GM23338 (cell line): ENCODE measurements around the gene MAIP1. TPM values are rescaled to one million over a fixed set of nuclear protein-coding genes. Genes with fewer than 3 reads are reported as not detected.

Experiments used
- ATAC-seq: fragments of 200-7000 bp; cut with Tn5 transposase; 3 replicates; pipeline ENCODE4 v1.9.1; 2020
- DNase-seq: peaks from one replicate; pipeline ENCODE4 v3.0.0-alpha.2; 2015; ENCODE audit warnings: low spot score
- H2AFZ ChIP-seq: fragments of 200-600 bp; sonication (generic); 2 replicates; pipeline ENCODE4 v1.8.0; 2016; ENCODE audit warnings: antibody characterized with exemption, mild to moderate bottlenecking, moderate library complexity
- H3F3A ChIP-seq: fragments of 200-600 bp; sonication (generic); replicated peaks from 2 replicates; pipeline ENCODE4 v1.8.0; 2017; ENCODE audit warnings: antibody characterized with exemption, mixed run types, low read depth
- H3K27ac ChIP-seq: fragments of 200-600 bp; sonication (generic); 2 replicates; pipeline ENCODE4 v1.6.1; 2016; ENCODE audit warnings: low read depth
- H3K27me3 ChIP-seq: fragments of 200-600 bp; sonication (generic); 2 replicates; pipeline ENCODE4 v1.8.0; 2016; ENCODE audit warnings: mild to moderate bottlenecking, mixed run types, moderate library complexity; ENCODE audit not compliant: insufficient read depth
- H3K36me3 ChIP-seq: fragments of 200-600 bp; sonication (generic); 2 replicates; pipeline ENCODE4 v1.8.0; 2016; ENCODE audit warnings: mild to moderate bottlenecking; ENCODE audit not compliant: insufficient read depth
- H3K4me1 ChIP-seq: fragments of 200-600 bp; sonication (generic); 2 replicates; pipeline ENCODE4 v1.8.0; 2016; ENCODE audit warnings: mild to moderate bottlenecking, moderate library complexity; ENCODE audit not compliant: insufficient read depth
- H3K4me2 ChIP-seq: fragments of 200-600 bp; sonication (generic); 2 replicates; pipeline ENCODE4 v1.7.1; 2017; ENCODE audit warnings: mixed run types
- H3K4me3 ChIP-seq: fragments of 200-600 bp; sonication (generic); 2 replicates; pipeline ENCODE4 v1.6.1; 2016; ENCODE audit warnings: mixed run types
- H3K79me2 ChIP-seq: fragments of 200-600 bp; sonication (generic); replicated peaks from 2 replicates; pipeline ENCODE4 v1.8.0; 2017; ENCODE audit warnings: mild to moderate bottlenecking; ENCODE audit not compliant: insufficient read depth
- H3K9me2 ChIP-seq: fragments of 200-600 bp; sonication (generic); 2 replicates; pipeline ENCODE4 v1.8.0; 2017; ENCODE audit not compliant: insufficient read depth
- H4K20me1 ChIP-seq: fragments of 200-600 bp; sonication (generic); replicated peaks from 2 replicates; pipeline ENCODE4 v1.8.0; 2017; ENCODE audit warnings: mild to moderate bottlenecking; ENCODE audit not compliant: insufficient read depth
- H3K27ac Mint-ChIP-seq: 2 replicates; pipeline ENCODE4 v1.8.0; 2020; ENCODE audit warnings: inconsistent platforms, mild to moderate bottlenecking, moderate library complexity, mixed read lengths
- H3K27me3 Mint-ChIP-seq: 3 replicates; pipeline ENCODE4 v1.8.0; 2022; ENCODE audit warnings: low read depth, mild to moderate bottlenecking, moderate library complexity, mixed read lengths, inconsistent platforms; ENCODE audit not compliant: insufficient read depth, poor library complexity
- H3K36me3 Mint-ChIP-seq: 3 replicates; pipeline ENCODE4 v1.8.0; 2021; ENCODE audit warnings: low read depth, mild to moderate bottlenecking, inconsistent platforms, moderate library complexity, mixed read lengths
- H3K4me1 Mint-ChIP-seq: 3 replicates; pipeline ENCODE4 v1.8.0; 2020; ENCODE audit warnings: mild to moderate bottlenecking, inconsistent platforms, mixed read lengths
- H3K4me3 Mint-ChIP-seq: 3 replicates; pipeline ENCODE4 v1.8.0; 2021; ENCODE audit warnings: moderate library complexity, mild to moderate bottlenecking, inconsistent platforms, mixed read lengths
- H3K9me3 Mint-ChIP-seq: 3 replicates; pipeline ENCODE4 v1.8.0; 2020; ENCODE audit warnings: moderate library complexity, mild to moderate bottlenecking, inconsistent platforms, mixed read lengths
- EZH2phosphoT487 ChIP-seq: fragments of 200-600 bp; sonication (generic); IDR thresholded peaks from one replicate; pipeline ENCODE4 v1.8.1; 2018; ENCODE audit warnings: antibody characterized with exemption; ENCODE audit not compliant: unreplicated experiment
- JUNB ChIP-seq: IDR thresholded peaks from one replicate; pipeline ENCODE4 v1.6.1; 2016; ENCODE audit warnings: antibody characterized with exemption; ENCODE audit not compliant: unreplicated experiment
- NANOG ChIP-seq: IDR thresholded peaks from 2 replicates; pipeline ENCODE4 v1.6.1; 2016; ENCODE audit warnings: antibody characterized with exemption, borderline replicate concordance
- POLR2AphosphoS5 ChIP-seq: IDR thresholded peaks from 2 replicates; pipeline ENCODE4 v1.6.1; 2016; ENCODE audit warnings: antibody characterized with exemption, low read depth
- ZNF114 ChIP-seq: fragments of 250-450 bp; sonication (Bioruptor Pico); IDR thresholded peaks from 2 replicates; pipeline ENCODE4 v1.5.0; 2020; ENCODE audit warnings: mild to moderate bottlenecking, moderate library complexity
- polyA plus RNA-seq: library from polyadenylated mRNA; unstranded; fragments of >200 nt; fragmentation: Nextera tagmentation; extraction: Ambion mirVana; gene quantifications from 2 replicates; pipeline ENCODE4 v1.2.1, GENCODE V29; 2016
- total RNA-seq: library from RNA; depleted of rRNA; stranded (reverse); fragments of >200 nt; shearing (Covaris generic); gene quantifications from 2 replicates; pipeline ENCODE4 v1.2.3, GENCODE V29; 2014
- TF ChIP-seq, protein P1 (sequence below), 2 experiments: fragments of 200-600 bp in 1 of 2; sonication (generic) in 1 of 2; conservative IDR thresholded peaks; 2 replicates each; pipeline versions ENCODE4 v1.5.1 to v1.6.1; 2016 to 2017; ENCODE audit warnings: antibody characterized with exemption in 2 of 2, low read depth in 2 of 2, mild to moderate bottlenecking in 2 of 2, moderate library complexity in 1 of 2
- TF ChIP-seq, protein P2 (sequence below): fragments of 250-450 bp; sonication (Bioruptor Pico); IDR thresholded peaks from 2 replicates; pipeline ENCODE4 v1.5.0; 2020; ENCODE audit warnings: mild to moderate bottlenecking, moderate library complexity

MAIP1 gene
- total and polyA plus RNA-seq, 2 experiments from 2014 or later: 36.0 to 41.9 TPM

- Histone ChIP-seq H3K27me3 (no peaks in the 10 kb centered on the region), H3K4me1 (no peaks in the 10 kb centered on the region), H3K79me2 (peaks cover 18% of the 10 kb centered on the region), H4K20me1 (no peaks in the 10 kb centered on the region; the same call in none of the 2 replicates), H3F3A (no peaks in the 10 kb centered on the region), H2AFZ (no peak overlapping the region), H3K4me3 (no peak overlapping the region), H3K36me3 (peaks cover 30% of the 10 kb centered on the region), H3K9me2 (no peaks in the 10 kb centered on the region), H3K4me2 (no peak overlapping the region), H3K27ac (no peak overlapping the region)
- Mint-ChIP-seq H3K27ac (no peak overlapping the region), H3K27me3 (peaks cover 2% of the 10 kb centered on the region), H3K9me3 (no peaks in the 10 kb centered on the region), H3K4me3 (no peak overlapping the region), H3K36me3 (peaks cover 62% of the 10 kb centered on the region), H3K4me1 (no peaks in the 10 kb centered on the region)
- ATAC-seq: no peak; the same call in 2 of the 3 replicates
- TF ChIP-seq, protein P1, sequence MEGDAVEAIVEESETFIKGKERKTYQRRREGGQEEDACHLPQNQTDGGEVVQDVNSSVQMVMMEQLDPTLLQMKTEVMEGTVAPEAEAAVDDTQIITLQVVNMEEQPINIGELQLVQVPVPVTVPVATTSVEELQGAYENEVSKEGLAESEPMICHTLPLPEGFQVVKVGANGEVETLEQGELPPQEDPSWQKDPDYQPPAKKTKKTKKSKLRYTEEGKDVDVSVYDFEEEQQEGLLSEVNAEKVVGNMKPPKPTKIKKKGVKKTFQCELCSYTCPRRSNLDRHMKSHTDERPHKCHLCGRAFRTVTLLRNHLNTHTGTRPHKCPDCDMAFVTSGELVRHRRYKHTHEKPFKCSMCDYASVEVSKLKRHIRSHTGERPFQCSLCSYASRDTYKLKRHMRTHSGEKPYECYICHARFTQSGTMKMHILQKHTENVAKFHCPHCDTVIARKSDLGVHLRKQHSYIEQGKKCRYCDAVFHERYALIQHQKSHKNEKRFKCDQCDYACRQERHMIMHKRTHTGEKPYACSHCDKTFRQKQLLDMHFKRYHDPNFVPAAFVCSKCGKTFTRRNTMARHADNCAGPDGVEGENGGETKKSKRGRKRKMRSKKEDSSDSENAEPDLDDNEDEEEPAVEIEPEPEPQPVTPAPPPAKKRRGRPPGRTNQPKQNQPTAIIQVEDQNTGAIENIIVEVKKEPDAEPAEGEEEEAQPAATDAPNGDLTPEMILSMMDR (conservative IDR thresholded peaks at IDR 0.05; ENCODE audit: low read depth in 2 of 2): peak in 1 of 2 experiments; percentile 57; a peak in 3 of 4 replicates
- TF ChIP-seq JUNB: no peak
- DNase-seq: peak; percentile 59
Measured at GRCh38 chr2:199940373-199940772, 15.0 kb upstream of the MAIP1 start.

GRCh38 chr2:199943373-199943772, 12.0 kb upstream of the MAIP1 start:
- DNase-seq (no peak), ATAC-seq (no peak)
- Histone ChIP-seq H3F3A (no peaks in the 10 kb centered on the region), H3K4me2 (no peak overlapping the region), H3K79me2 (peaks cover 29% of the 10 kb centered on the region), H3K27me3 (no peaks in the 10 kb centered on the region), H3K4me1 (no peaks in the 10 kb centered on the region), H3K36me3 (peaks cover 29% of the 10 kb centered on the region), H2AFZ (no peak overlapping the region), H4K20me1 (peaks cover 9% of the 10 kb centered on the region), H3K9me2 (no peaks in the 10 kb centered on the region), H3K27ac (no peak overlapping the region), H3K4me3 (no peak overlapping the region)
- TF ChIP-seq ZNF114 (CRISPR knock-in tag) (no peak), POLR2AphosphoS5 (no peak), EZH2phosphoT487 (no peak), JUNB (no peak), NANOG (no peak)
- TF ChIP-seq, protein P2, sequence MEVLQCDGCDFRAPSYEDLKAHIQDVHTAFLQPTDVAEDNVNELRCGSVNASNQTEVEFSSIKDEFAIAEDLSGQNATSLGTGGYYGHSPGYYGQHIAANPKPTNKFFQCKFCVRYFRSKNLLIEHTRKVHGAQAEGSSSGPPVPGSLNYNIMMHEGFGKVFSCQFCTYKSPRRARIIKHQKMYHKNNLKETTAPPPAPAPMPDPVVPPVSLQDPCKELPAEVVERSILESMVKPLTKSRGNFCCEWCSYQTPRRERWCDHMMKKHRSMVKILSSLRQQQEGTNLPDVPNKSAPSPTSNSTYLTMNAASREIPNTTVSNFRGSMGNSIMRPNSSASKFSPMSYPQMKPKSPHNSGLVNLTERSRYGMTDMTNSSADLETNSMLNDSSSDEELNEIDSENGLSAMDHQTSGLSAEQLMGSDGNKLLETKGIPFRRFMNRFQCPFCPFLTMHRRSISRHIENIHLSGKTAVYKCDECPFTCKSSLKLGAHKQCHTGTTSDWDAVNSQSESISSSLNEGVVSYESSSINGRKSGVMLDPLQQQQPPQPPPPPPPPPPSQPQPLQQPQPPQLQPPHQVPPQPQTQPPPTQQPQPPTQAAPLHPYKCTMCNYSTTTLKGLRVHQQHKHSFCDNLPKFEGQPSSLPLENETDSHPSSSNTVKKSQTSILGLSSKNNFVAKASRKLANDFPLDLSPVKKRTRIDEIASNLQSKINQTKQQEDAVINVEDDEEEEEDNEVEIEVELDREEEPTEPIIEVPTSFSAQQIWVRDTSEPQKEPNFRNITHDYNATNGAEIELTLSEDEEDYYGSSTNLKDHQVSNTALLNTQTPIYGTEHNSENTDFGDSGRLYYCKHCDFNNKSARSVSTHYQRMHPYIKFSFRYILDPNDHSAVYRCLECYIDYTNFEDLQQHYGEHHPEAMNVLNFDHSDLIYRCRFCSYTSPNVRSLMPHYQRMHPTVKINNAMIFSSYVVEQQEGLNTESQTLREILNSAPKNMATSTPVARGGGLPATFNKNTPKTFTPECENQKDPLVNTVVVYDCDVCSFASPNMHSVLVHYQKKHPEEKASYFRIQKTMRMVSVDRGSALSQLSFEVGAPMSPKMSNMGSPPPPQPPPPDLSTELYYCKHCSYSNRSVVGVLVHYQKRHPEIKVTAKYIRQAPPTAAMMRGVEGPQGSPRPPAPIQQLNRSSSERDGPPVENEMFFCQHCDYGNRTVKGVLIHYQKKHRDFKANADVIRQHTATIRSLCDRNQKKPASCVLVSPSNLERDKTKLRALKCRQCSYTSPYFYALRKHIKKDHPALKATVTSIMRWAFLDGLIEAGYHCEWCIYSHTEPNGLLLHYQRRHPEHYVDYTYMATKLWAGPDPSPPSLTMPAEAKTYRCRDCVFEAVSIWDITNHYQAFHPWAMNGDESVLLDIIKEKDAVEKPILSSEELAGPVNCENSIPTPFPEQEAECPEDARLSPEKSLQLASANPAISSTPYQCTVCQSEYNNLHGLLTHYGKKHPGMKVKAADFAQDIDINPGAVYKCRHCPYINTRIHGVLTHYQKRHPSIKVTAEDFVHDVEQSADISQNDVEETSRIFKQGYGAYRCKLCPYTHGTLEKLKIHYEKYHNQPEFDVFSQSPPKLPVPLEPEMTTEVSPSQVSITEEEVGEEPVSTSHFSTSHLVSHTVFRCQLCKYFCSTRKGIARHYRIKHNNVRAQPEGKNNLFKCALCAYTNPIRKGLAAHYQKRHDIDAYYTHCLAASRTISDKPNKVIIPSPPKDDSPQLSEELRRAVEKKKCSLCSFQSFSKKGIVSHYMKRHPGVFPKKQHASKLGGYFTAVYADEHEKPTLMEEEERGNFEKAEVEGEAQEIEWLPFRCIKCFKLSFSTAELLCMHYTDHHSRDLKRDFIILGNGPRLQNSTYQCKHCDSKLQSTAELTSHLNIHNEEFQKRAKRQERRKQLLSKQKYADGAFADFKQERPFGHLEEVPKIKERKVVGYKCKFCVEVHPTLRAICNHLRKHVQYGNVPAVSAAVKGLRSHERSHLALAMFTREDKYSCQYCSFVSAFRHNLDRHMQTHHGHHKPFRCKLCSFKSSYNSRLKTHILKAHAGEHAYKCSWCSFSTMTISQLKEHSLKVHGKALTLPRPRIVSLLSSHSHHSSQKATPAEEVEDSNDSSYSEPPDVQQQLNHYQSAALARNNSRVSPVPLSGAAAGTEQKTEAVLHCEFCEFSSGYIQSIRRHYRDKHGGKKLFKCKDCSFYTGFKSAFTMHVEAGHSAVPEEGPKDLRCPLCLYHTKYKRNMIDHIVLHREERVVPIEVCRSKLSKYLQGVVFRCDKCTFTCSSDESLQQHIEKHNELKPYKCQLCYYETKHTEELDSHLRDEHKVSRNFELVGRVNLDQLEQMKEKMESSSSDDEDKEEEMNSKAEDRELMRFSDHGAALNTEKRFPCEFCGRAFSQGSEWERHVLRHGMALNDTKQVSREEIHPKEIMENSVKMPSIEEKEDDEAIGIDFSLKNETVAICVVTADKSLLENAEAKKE: no peak
- TF ChIP-seq, protein P1 (conservative IDR thresholded peaks at IDR 0.05; ENCODE audit: low read depth in 2 of 2): no peak
- Mint-ChIP-seq H3K27me3 (peaks cover 2% of the 10 kb centered on the region), H3K4me3 (no peak overlapping the region), H3K27ac (no peak overlapping the region), H3K4me1 (no peaks in the 10 kb centered on the region), H3K9me3 (no peaks in the 10 kb centered on the region), H3K36me3 (peaks cover 62% of the 10 kb centered on the region)
